ENCODE data around the gene EIF4B. TPM values are rescaled to one million over a fixed set of nuclear protein-coding genes. Genes with fewer than 3 reads are reported as not detected.
A peak's percentile ranks its signal among the peaks of the same experiment; 100 is the strongest.

The EIF4B gene
- total RNA-seq, 1 donor from 2014 or later, result 336 TPM

DNA sequence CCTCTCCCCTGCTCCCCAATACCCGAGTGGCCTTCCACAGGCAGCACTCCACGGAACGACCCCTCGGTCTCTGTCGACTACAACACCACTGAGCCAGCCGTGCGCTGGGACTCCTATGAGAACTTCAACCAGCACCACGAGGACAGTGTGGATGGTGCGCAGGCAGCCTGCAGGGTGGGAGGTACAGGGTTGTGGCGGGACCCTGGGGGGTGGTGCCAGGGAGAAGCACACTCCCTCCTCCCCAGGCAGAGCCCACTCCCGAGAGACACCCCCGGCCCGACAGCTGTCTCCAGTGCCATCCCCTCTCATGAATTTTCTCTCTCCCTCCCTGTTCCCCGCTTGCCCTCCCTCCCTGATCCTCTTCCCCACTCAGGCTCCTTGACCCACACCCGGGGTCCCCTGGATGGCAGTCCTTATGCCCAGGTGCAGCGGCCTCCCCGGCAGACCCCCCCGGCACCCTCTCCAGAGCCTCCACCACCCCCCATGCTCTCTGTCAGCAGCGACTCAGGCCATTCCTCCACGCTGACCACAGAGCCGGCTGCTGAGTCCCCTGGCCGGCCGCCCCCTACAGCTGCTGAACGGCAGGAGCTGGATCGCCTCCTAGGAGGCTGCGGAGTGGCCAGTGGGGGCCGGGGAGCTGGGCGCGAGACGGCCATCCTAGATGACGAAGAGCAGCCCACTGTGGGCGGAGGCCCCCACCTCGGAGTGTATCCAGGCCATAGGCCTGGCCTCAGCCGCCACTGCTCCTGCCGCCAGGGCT is 52.6 kb downstream of the EIF4B start:
- DNase-seq (ENCODE audit: low spot score), result peak; percentile 91

DNA sequence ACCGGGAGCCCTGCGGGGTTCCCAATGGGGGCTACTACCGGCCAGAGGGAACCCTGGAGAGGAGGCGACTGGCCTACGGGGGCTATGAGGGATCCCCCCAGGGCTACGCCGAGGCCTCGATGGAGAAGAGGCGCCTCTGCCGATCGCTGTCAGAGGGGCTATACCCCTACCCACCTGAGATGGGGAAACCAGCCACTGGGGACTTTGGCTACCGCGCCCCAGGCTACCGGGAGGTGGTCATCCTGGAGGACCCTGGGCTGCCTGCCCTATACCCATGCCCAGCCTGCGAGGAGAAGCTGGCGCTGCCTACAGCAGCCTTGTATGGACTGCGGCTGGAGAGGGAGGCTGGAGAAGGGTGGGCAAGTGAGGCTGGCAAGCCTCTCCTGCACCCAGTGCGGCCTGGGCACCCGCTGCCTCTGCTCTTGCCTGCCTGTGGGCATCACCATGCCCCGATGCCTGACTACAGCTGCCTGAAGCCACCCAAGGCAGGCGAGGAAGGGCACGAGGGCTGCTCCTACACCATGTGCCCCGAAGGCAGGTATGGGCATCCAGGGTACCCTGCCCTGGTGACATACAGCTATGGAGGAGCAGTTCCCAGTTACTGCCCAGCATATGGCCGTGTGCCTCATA is 53.3 kb downstream of the EIF4B start:
- Mint-ChIP-seq H3K36me3 (ENCODE audit: low read depth) (peaks cover 28% of the 10 kb centered on the region), H3K27ac (ENCODE audit: unreplicated experiment) (peak overlapping the region; percentile 32), H3K9me3 (ENCODE audit: low read depth) (no peaks in the 10 kb centered on the region), H3K27me3 (ENCODE audit: low read depth) (no peaks in the 10 kb centered on the region), H3K4me1 (ENCODE audit: low read depth) (peaks cover 72% of the 10 kb centered on the region), H3K4me3 (ENCODE audit: unreplicated experiment) (no peak overlapping the region)
- peak; percentile 70 for DNase-seq (ENCODE audit: low spot score)
- no peak for TF ChIP-seq CTCF (IDR thresholded peaks at IDR 0.05)

More for the DNA sequence above, 52.6 kb downstream of the EIF4B start:
- Mint-ChIP-seq H3K4me3 (ENCODE audit: unreplicated experiment) (no peak overlapping the region), H3K4me1 (ENCODE audit: low read depth) (peaks cover 72% of the 10 kb centered on the region), H3K9me3 (ENCODE audit: low read depth) (no peaks in the 10 kb centered on the region), H3K27ac (ENCODE audit: unreplicated experiment) (peak overlapping the region; percentile 8), H3K36me3 (ENCODE audit: low read depth) (peaks cover 29% of the 10 kb centered on the region), H3K27me3 (ENCODE audit: low read depth) (no peaks in the 10 kb centered on the region)
- TF ChIP-seq CTCF (IDR thresholded peaks at IDR 0.05), result no peak

DNA sequence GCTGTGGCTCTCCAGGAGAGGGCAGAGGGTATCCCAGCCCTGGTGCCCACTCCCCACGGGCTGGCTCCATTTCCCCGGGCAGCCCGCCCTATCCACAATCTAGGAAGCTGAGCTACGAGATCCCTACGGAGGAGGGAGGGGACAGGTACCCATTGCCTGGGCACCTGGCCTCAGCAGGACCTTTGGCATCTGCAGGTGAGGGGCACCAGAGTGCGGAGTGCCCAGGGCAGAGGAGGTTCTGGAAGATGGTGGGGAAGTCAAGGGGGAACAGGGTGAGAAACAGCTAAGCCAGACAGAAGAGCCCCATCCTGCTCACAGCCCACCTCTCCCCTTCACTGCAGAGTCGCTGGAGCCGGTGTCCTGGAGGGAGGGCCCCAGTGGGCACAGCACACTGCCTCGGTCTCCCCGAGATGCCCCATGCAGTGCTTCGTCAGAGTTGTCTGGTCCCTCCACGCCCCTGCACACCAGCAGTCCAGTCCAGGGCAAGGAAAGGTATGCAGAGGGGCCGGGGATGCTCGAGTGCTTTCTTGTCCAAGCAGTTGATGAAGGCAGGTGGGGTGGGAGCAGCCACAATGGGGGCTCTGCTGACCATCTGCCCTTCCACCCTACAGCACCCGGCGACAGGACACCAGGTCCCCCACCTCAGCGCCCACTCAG is 53.9 kb downstream of the EIF4B start:
- Mint-ChIP-seq H3K4me3 (ENCODE audit: unreplicated experiment) (no peak overlapping the region), H3K9me3 (ENCODE audit: low read depth) (no peaks in the 10 kb centered on the region), H3K27ac (ENCODE audit: unreplicated experiment) (peak overlapping the region; percentile 32), H3K36me3 (ENCODE audit: low read depth) (peaks cover 30% of the 10 kb centered on the region), H3K4me1 (ENCODE audit: low read depth) (peaks cover 74% of the 10 kb centered on the region), H3K27me3 (ENCODE audit: low read depth) (no peaks in the 10 kb centered on the region)
- TF ChIP-seq CTCF (IDR thresholded peaks at IDR 0.05), result no peak
- DNase-seq (ENCODE audit: low spot score), result peak; percentile 80

DNA sequence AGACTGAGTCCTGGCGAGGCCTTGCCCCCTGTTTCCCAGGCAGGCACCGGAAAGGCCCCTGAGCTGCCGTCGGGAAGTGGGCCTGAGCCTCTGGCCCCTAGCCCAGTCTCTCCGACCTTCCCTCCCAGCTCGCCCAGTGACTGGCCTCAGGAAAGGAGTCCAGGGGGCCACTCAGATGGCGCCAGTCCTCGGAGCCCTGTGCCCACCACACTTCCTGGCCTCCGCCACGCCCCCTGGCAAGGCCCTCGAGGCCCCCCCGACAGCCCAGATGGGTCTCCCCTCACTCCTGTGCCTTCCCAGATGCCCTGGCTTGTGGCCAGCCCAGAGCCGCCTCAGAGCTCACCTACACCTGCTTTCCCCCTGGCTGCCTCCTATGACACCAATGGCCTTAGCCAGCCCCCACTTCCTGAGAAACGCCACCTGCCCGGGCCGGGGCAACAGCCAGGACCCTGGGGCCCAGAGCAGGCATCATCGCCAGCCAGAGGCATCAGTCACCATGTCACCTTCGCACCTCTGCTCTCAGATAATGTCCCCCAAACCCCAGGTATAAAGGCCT is 54.5 kb downstream of the EIF4B start:
- peak; percentile 84 for DNase-seq (ENCODE audit: low spot score)
- Mint-ChIP-seq H3K4me3 (ENCODE audit: unreplicated experiment) (no peak overlapping the region), H3K27ac (ENCODE audit: unreplicated experiment) (peak overlapping the region; percentile 97), H3K36me3 (ENCODE audit: low read depth) (peaks cover 27% of the 10 kb centered on the region), H3K4me1 (ENCODE audit: low read depth) (peaks cover 74% of the 10 kb centered on the region), H3K27me3 (ENCODE audit: low read depth) (no peaks in the 10 kb centered on the region), H3K9me3 (ENCODE audit: low read depth) (no peaks in the 10 kb centered on the region)
- TF ChIP-seq CTCF (IDR thresholded peaks at IDR 0.05), result no peak

DNA sequence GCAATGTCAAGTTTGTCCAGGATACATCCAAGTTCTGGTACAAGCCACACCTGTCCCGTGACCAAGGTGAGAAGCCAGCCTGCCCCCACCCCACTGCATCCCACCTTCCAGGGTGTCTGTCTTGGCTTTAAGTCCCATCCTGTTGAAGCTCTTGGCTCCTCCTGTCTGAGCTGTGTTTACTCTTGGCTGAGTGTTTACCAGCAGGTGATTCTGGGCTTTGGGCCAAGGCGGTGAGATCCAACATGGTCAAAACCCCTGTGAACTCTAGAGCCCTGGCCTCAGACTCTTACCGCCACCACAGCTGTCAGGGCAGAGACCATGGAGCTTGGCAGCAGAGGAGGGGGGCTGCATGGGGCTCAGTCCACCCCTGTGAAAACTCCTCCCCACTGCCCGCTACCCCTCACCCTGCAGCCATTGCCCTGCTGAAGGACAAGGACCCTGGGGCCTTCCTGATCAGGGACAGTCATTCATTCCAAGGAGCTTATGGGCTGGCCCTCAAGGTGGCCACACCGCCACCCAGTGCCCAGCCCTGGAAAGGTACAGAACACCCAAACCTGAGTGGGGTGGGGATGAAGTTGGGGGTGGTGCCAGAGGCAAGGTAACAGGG is 55.3 kb downstream of the EIF4B start:
- peak; percentile 83 for DNase-seq (ENCODE audit: low spot score)
- peak; percentile 48 for TF ChIP-seq CTCF (IDR thresholded peaks at IDR 0.05)
- Mint-ChIP-seq H3K4me1 (ENCODE audit: low read depth) (peaks cover 75% of the 10 kb centered on the region), H3K9me3 (ENCODE audit: low read depth) (no peaks in the 10 kb centered on the region), H3K27ac (ENCODE audit: unreplicated experiment) (peak overlapping the region; percentile 97), H3K36me3 (ENCODE audit: low read depth) (peaks cover 31% of the 10 kb centered on the region), H3K27me3 (ENCODE audit: low read depth) (no peaks in the 10 kb centered on the region), H3K4me3 (ENCODE audit: unreplicated experiment) (no peak overlapping the region)
